Fibroblast of lung (primary cell): ENCODE data around the gene DDX51. TPM values are rescaled to one million over a fixed set of nuclear protein-coding genes. Genes with fewer than 3 reads are reported as not detected.

Experiments
- DNase-seq, 2 donors: peaks; one replicate each; pipeline versions ENCODE4 v3.0.0 to v3.0.0-alpha.2; 2010; ENCODE audit warnings: low read depth in 2 of 2
- H2AFZ ChIP-seq: 2 replicates; pipeline ENCODE4 v1.5.1; 2012; ENCODE audit warnings: low read length, control low read depth, inconsistent platforms
- H3K27ac ChIP-seq: 2 replicates; pipeline ENCODE4 v1.5.1; 2011; ENCODE audit warnings: low read length, control low read depth; ENCODE audit not compliant: insufficient read depth
- H3K27me3 ChIP-seq: 2 replicates; pipeline ENCODE4 v1.5.1; 2011; ENCODE audit warnings: mild to moderate bottlenecking, low read length; ENCODE audit not compliant: control insufficient read depth, insufficient read depth
- H3K36me3 ChIP-seq: 2 replicates; pipeline ENCODE4 v1.5.1; 2011; ENCODE audit warnings: low read length; ENCODE audit not compliant: control insufficient read depth, insufficient read depth
- H3K4me1 ChIP-seq: 2 replicates; pipeline ENCODE4 v1.5.1; 2011; ENCODE audit warnings: low read length; ENCODE audit not compliant: control insufficient read depth, insufficient read depth; ENCODE audit errors: extremely low read depth
- H3K4me2 ChIP-seq: 2 replicates; pipeline ENCODE4 v1.5.1; 2011; ENCODE audit warnings: low read length, control low read depth; ENCODE audit not compliant: insufficient read depth; ENCODE audit errors: extremely low read depth
- H3K4me3 ChIP-seq, 4 experiments: fragments of 200-600 bp in 1 of 4; sonication (generic) in 1 of 4; replicated peaks in 1 of 4; 2 replicates each; pipeline ENCODE4 v1.5.1; 2011 to 2016; ENCODE audit warnings: low read length in 4 of 4, low read depth in 3 of 4, mild to moderate bottlenecking in 3 of 4, control low read depth in 2 of 4, inconsistent platforms in 1 of 4, mixed read lengths in 1 of 4; ENCODE audit not compliant: insufficient read depth in 1 of 4; ENCODE audit errors: control extremely low read depth in 1 of 4
- H3K79me2 ChIP-seq: 2 replicates; pipeline ENCODE4 v1.5.1; 2012; ENCODE audit warnings: mild to moderate bottlenecking, low read length, inconsistent platforms; ENCODE audit not compliant: control insufficient read depth, insufficient read depth
- H3K9ac ChIP-seq: 2 replicates; pipeline ENCODE4 v1.5.1; 2011; ENCODE audit warnings: mild to moderate bottlenecking, low read length, control low read depth; ENCODE audit not compliant: insufficient read depth
- H3K9me3 ChIP-seq: 2 replicates; pipeline ENCODE4 v1.5.1; 2012; ENCODE audit warnings: low read depth, low read length; ENCODE audit not compliant: control insufficient read depth, insufficient read depth
- H4K20me1 ChIP-seq: 2 replicates; pipeline ENCODE4 v1.5.1; 2011; ENCODE audit warnings: low read length; ENCODE audit not compliant: control insufficient read depth, insufficient read depth; ENCODE audit errors: extremely low read depth
- EZH2 ChIP-seq: IDR thresholded peaks from 2 replicates; pipeline ENCODE4 v1.5.1; 2012; ENCODE audit warnings: low read length, control low read depth, mild to moderate bottlenecking; ENCODE audit errors: missing control alignments
- polyA plus RNA-seq, 2 donors: library from polyadenylated mRNA; depleted of rRNA in 1 of 2; stranded (reverse) in 1 of 2; unstranded in 1 of 2; fragments of >200 nt; gene quantifications; 2 replicates each; pipeline ENCODE4 v1.2.1, GENCODE V29; 2011 to 2012; ENCODE audit warnings: missing spikeins in 1 of 2
- total RNA-seq: library from RNA; depleted of rRNA; stranded (reverse); fragments of >200 nt; gene quantifications from 2 replicates; pipeline ENCODE4 v1.2.1, GENCODE V29; 2014
- TF ChIP-seq, protein P1 (sequence below), 2 donors: IDR thresholded peaks in 1 of 2; conservative IDR thresholded peaks in 1 of 2; 1 replicate in 1 of 2; 2 replicates in 1 of 2; pipeline ENCODE4 v1.5.1; 2011 to 2012; ENCODE audit warnings: low read length in 2 of 2, control low read depth in 1 of 2, inconsistent platforms in 1 of 2, low read depth in 1 of 2, mild to moderate bottlenecking in 1 of 2

DDX51 gene
- total and polyA plus RNA-seq, 2 donors (not counting 1 experiment from before 2014, with no cell fraction given), result 3.7 to 7.4 TPM

DNA sequence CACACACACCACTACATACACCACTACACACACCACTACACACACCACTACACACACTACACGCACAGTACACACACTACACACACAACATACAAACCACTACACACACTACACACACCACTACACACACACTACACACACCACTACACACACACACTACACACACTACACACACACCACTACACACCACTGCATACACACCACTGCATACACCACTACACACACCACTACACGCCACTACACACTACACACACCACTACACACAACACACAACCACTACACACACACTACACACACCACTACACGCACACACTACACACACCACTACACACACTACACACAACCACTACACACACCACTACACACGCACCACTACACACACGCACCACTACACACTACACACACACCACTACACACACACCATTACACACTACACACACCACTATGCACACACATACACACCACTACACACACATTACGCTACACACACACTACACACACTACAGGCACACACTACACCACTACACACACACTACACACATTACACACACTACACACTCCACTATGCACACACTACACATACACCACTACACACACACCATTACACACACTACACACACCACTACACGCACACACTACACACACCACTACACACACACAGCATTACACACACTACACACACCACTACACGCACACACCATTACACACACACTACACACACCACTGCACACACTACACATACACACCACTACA is 12.6 kb upstream of the DDX51 start:
- Histone ChIP-seq H3K27ac (no peak overlapping the region), H3K4me3 (no peak overlapping the region), H3K4me2 (no peak overlapping the region), H3K27me3 (no peaks in the 10 kb centered on the region), H3K79me2 (no peaks in the 10 kb centered on the region), H3K9ac (no peak overlapping the region), H3K9me3 (peaks cover 12% of the 10 kb centered on the region), H3K4me1 (no peaks in the 10 kb centered on the region), H3K36me3 (peaks cover 12% of the 10 kb centered on the region), H4K20me1 (no peaks in the 10 kb centered on the region), H2AFZ (no peak overlapping the region)
- no peak for DNase-seq
- TF ChIP-seq, protein P1, sequence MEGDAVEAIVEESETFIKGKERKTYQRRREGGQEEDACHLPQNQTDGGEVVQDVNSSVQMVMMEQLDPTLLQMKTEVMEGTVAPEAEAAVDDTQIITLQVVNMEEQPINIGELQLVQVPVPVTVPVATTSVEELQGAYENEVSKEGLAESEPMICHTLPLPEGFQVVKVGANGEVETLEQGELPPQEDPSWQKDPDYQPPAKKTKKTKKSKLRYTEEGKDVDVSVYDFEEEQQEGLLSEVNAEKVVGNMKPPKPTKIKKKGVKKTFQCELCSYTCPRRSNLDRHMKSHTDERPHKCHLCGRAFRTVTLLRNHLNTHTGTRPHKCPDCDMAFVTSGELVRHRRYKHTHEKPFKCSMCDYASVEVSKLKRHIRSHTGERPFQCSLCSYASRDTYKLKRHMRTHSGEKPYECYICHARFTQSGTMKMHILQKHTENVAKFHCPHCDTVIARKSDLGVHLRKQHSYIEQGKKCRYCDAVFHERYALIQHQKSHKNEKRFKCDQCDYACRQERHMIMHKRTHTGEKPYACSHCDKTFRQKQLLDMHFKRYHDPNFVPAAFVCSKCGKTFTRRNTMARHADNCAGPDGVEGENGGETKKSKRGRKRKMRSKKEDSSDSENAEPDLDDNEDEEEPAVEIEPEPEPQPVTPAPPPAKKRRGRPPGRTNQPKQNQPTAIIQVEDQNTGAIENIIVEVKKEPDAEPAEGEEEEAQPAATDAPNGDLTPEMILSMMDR (conservative IDR thresholded peaks at IDR 0.05 in 1 of 2, IDR thresholded peaks at IDR 0.05 in 1 of 2; ENCODE audit: low read depth in 1 of 2, low read length in 2 of 2), result no peak
- no peak for TF ChIP-seq EZH2

DNA sequence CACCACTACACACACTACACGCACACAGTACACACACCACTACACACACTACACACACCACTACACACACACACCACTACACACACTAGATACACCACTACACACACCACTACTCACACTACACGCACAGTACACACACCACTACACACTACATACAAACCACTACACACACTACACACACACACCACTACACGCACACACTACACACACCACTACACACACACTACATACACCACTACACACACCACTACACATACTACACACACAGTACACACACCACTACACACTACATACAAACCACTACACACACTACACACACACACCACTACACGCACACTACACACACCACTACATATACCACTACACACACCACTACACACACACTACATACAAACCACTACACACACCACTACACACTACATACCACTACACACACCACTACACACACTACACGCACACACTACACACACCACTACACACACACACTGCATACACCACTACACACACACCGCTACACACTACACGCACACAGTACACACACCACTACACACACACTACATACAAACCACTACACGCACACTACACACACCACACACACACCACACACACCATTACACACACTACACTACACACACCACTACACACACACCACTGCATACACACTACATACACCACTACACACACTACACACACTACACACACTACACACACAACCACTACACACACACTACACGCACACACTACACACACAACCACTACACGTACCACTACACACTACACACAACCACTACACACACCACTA is 11.9 kb upstream of the DDX51 start:
- no peaks in the 10 kb centered on the region for H3K4me1 ChIP-seq
- peaks cover 12% of the 10 kb centered on the region for H3K36me3 ChIP-seq
- H2AFZ ChIP-seq, result no peak overlapping the region
- no peaks in the 10 kb centered on the region for H3K27me3 ChIP-seq
- no peaks in the 10 kb centered on the region for H4K20me1 ChIP-seq
- no peaks in the 10 kb centered on the region for H3K79me2 ChIP-seq
- H3K4me3 ChIP-seq, result no peak overlapping the region
- TF ChIP-seq, protein P1 (conservative IDR thresholded peaks at IDR 0.05 in 1 of 2, IDR thresholded peaks at IDR 0.05 in 1 of 2; ENCODE audit: low read depth in 1 of 2, low read length in 2 of 2), result no peak
- no peak for TF ChIP-seq EZH2
- H3K4me2 ChIP-seq, result no peak overlapping the region
- no peak overlapping the region for H3K27ac ChIP-seq
- DNase-seq, result no peak
- peaks cover 12% of the 10 kb centered on the region for H3K9me3 ChIP-seq
- no peak overlapping the region for H3K9ac ChIP-seq

DNA sequence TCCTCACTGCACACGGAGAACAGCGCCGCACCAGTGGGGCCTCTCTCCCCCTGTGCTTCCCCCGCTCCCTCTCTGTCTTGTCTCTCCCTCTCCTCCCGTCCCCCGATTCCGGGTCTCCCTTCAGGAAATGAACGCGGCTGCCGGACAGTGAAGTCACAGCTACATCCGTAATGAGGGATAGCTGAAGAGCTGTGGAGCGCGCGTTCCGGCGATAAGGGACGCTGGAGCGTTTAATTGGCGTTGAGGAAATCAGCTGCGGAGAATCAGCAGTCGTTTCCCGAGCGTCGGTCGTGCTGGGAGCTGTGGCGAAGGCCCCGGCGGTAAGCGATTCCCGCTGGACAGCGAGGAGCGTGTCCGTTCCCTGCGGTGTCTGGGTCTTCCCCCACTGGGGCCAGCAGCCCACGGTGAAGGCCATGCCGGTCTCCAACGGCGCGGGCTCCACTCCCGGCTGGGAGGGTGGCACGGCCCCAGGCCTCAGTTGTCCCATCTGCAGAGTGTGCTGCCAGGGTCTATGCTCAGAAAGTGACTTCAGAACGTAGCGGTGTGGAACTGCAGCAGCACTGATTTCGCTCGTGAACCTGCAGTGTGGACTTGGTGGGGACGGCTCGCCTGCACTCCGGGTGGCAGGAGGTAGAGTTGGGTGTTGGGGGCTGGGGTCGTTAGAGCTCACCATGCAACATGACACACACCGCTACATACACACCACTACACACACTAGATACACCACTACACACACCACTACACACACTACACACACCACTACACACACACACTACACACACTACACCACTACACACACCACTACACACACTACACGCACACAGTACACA is 11.0 kb upstream of the DDX51 start:
- no peak overlapping the region for H2AFZ ChIP-seq
- H3K27me3 ChIP-seq, result no peaks in the 10 kb centered on the region
- no peaks in the 10 kb centered on the region for H3K79me2 ChIP-seq
- no peak overlapping the region for H3K9ac ChIP-seq
- H3K4me2 ChIP-seq, result no peak overlapping the region
- H4K20me1 ChIP-seq, result no peaks in the 10 kb centered on the region
- H3K9me3 ChIP-seq, result peaks cover 12% of the 10 kb centered on the region
- peaks cover 12% of the 10 kb centered on the region for H3K36me3 ChIP-seq
- no peaks in the 10 kb centered on the region for H3K4me1 ChIP-seq
- DNase-seq, result no peak
- no peak overlapping the region for H3K4me3 ChIP-seq
- H3K27ac ChIP-seq, result no peak overlapping the region
- TF ChIP-seq, protein P1 (conservative IDR thresholded peaks at IDR 0.05 in 1 of 2, IDR thresholded peaks at IDR 0.05 in 1 of 2; ENCODE audit: low read depth in 1 of 2, low read length in 2 of 2), result no peak
- no peak for TF ChIP-seq EZH2
